OCI-LY3 (cell line): ENCODE results near the gene NEDD4L.

ENCODE experiments used
- CTCF ChIP-seq: fragments of 200-600, 300-600 bp; sonication (generic); IDR thresholded peaks from 2 replicates; pipeline ENCODE4 v1.5.1; 2014; ENCODE audit warnings: antibody characterized with exemption, low read length, low read depth
- EZH2phosphoT487 ChIP-seq: fragments of 200-600 bp; shearing (Covaris generic); IDR thresholded peaks from 2 replicates; pipeline ENCODE4 v1.6.1; 2018; ENCODE audit warnings: antibody characterized with exemption, mixed run types, low read depth

- TF ChIP-seq CTCF = no peak
- no peak for TF ChIP-seq EZH2phosphoT487
These were observed 186.6 kb downstream of the NEDD4L start for GRCh38 chr18:58230438-58231179.
